Measurements from ENCODE around the gene REST. TPM values are rescaled to one million over a fixed set of nuclear protein-coding genes. Genes with fewer than 3 reads are reported as not detected.

The REST gene
- total and polyA plus RNA-seq, 9 of the 15 experiments (the other 6 are each of a cell fraction or from before 2014, with no cell fraction given): 2.9 to 24.0 (median 19.2) TPM

- ATAC-seq (peak; percentile 5), FAIRE-seq (peak; percentile 51), DNase-seq (ENCODE audit: extremely low read depth in 1 of 4, low spot score in 3 of 4) (peak in 1 of 4 experiments; percentile 54)
- H3K27ac ChIP-seq (ENCODE audit: extremely low read depth, low read depth, low read length): peak overlapping the region; percentile 97
- peak overlapping the region; percentile 81 for H2AFZ ChIP-seq (ENCODE audit: low read depth, low read length)
- intact Hi-C loops (cut with micrococcal nuclease): loop anchor here (5.0 kb wide), 1 partner anchor 68 kb away; the partner anchor contains the start of genes NOA1 and POLR2B
- WGBS (ENCODE audit: insufficient coverage, low coverage, missing lambda C conversion rate): under 1% methylated on average over 38 of the region's 41 CpGs
- H4K20me1 ChIP-seq (replicated peaks; ENCODE audit: control insufficient read depth, insufficient read depth, low read length): peaks cover 8% of the 10 kb centered on the region; the same call in 1 of the 2 replicates
- peaks cover 24% of the 10 kb centered on the region for H3K36me3 ChIP-seq (ENCODE audit: control insufficient read depth, insufficient read depth, low read length)
- peaks cover 60% of the 10 kb centered on the region for H3K79me2 ChIP-seq (ENCODE audit: control insufficient read depth, insufficient read depth, low read length)
- peaks cover 0 to 5% of the 10 kb centered on the region in 2 experiments; a peak in 3 of 5 replicates for H3K27me3 ChIP-seq (ENCODE audit: control insufficient read depth in 2 of 2, insufficient read depth in 2 of 2, low read length in 2 of 2)
- BruUV-seq (replicated peaks): no TSS peak
- ChIA-PET POLR2A (interaction anchor here (0.6 to 2.0 kb wide), 7 partner anchors 9 to 69 kb away, joined by 3 to 18 read pairs (median 3); partner anchors contain the start of genes NOA1 and POLR2B), CTCF (ENCODE audit: low intra/inter-chr PET ratio) (interaction anchor here (0.7 kb wide), 1 partner anchor 50 kb away, joined by 3 read pairs; no protein-coding TSS in a partner anchor)
- in situ Hi-C loops (cut with MboI): no loop called here
- H3K4me1 ChIP-seq (replicated peaks in 1 of 2; ENCODE audit: control insufficient read depth in 2 of 2, insufficient read depth in 2 of 2, low read length in 2 of 2): peaks cover 18 to 20% of the 10 kb centered on the region in 2 experiments; a peak in 4 of 5 replicates
- peak overlapping the region; percentile 95 to 98 for H3K9ac ChIP-seq (ENCODE audit: insufficient read depth in 1 of 2, low read depth in 2 of 2, low read length in 2 of 2)
- H3K4me3 ChIP-seq: peak overlapping the region; percentile 99
- no peaks in the 10 kb centered on the region for H3K9me3 ChIP-seq (replicated peaks; ENCODE audit: control insufficient read depth, insufficient read depth, low read depth, low read length)
- H3K9me1 ChIP-seq (ENCODE audit: control insufficient read depth, insufficient read depth, low read length): no peaks in the 10 kb centered on the region
- peak overlapping the region; percentile 90 for H3K4me2 ChIP-seq (ENCODE audit: insufficient read depth, low read length)
- TF ChIP-seq NR3C1 (CRISPR knock-in tag; IDR thresholded peaks at IDR 0.05) (no peak), MAFK (IDR thresholded peaks at IDR 0.05; ENCODE audit: low read length) (no peak), ZNF699 (CRISPR knock-in tag; IDR thresholded peaks at IDR 0.05; ENCODE audit: insufficient replicate concordance) (no peak), NCOA4 (IDR thresholded peaks at IDR 0.05; ENCODE audit: partially characterized antibody) (no peak), TEAD1 (CRISPR knock-in tag; IDR thresholded peaks at IDR 0.05) (peak in 1 of 2 experiments; percentile 49; a peak in 1 of 4 replicates), ASH1L (IDR thresholded peaks at IDR 0.05; ENCODE audit: borderline replicate concordance, low read depth, partially characterized antibody) (no peak), ZFPM2 (CRISPR knock-in tag; IDR thresholded peaks at IDR 0.05) (no peak), HNRNPL (IDR thresholded peaks at IDR 0.05; ENCODE audit: low read depth, low read length) (no peak)
- TF ChIP-seq, protein P1, sequence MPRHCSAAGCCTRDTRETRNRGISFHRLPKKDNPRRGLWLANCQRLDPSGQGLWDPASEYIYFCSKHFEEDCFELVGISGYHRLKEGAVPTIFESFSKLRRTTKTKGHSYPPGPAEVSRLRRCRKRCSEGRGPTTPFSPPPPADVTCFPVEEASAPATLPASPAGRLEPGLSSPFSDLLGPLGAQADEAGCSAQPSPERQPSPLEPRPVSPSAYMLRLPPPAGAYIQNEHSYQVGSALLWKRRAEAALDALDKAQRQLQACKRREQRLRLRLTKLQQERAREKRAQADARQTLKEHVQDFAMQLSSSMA (CRISPR knock-in tag; IDR thresholded peaks at IDR 0.05): no peak
- TF ChIP-seq, protein P2, sequence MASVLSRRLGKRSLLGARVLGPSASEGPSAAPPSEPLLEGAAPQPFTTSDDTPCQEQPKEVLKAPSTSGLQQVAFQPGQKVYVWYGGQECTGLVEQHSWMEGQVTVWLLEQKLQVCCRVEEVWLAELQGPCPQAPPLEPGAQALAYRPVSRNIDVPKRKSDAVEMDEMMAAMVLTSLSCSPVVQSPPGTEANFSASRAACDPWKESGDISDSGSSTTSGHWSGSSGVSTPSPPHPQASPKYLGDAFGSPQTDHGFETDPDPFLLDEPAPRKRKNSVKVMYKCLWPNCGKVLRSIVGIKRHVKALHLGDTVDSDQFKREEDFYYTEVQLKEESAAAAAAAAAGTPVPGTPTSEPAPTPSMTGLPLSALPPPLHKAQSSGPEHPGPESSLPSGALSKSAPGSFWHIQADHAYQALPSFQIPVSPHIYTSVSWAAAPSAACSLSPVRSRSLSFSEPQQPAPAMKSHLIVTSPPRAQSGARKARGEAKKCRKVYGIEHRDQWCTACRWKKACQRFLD (CRISPR knock-in tag; IDR thresholded peaks at IDR 0.05): 0 out of 2 replicates have a peak, but pooled peaks have one; percentile 1
These were observed 1.6 kb downstream of the REST start for GRCh38 chr4:56909086-56909894.

All from K562 (cell line).